Suprapubic skin (tissue), 4 donors: ENCODE data around the gene ABHD16B. TPM values are rescaled to one million over a fixed set of nuclear protein-coding genes. Genes with fewer than 3 reads are reported as not detected.

Experiments
- DNase-seq, 2 donors: peaks; one replicate each; pipeline ENCODE4 v3.0.0-alpha.2; 2019; ENCODE audit warnings: low spot score in 2 of 2
- H3K27ac ChIP-seq: fragments of 200-600 bp; sonication (generic); one replicate; pipeline ENCODE4 v1.5.1; 2019
- H3K27me3 ChIP-seq: fragments of 200-600 bp; sonication (generic); one replicate; pipeline ENCODE4 v1.5.1; 2019
- H3K36me3 ChIP-seq: fragments of 200-600 bp; sonication (generic); one replicate; pipeline ENCODE4 v1.5.1; 2019
- H3K4me1 ChIP-seq: fragments of 200-600 bp; sonication (generic); one replicate; pipeline ENCODE4 v1.5.1; 2019
- H3K4me3 ChIP-seq: fragments of 200-600 bp; sonication (generic); one replicate; pipeline ENCODE4 v1.5.1; 2019; ENCODE audit warnings: mild to moderate bottlenecking
- H3K9me3 ChIP-seq: fragments of 200-600 bp; sonication (generic); one replicate; pipeline ENCODE4 v1.5.1; 2019
- EP300 ChIP-seq: sonication (generic); formaldehyde crosslinking; IDR thresholded peaks from one replicate; pipeline ENCODE4 v1.6.1; 2017; ENCODE audit warnings: antibody characterized with exemption
- POLR2A ChIP-seq, 2 donors: fragments of 450-650 bp; IDR thresholded peaks; one replicate each; pipeline ENCODE4 v1.6.1; 2017; ENCODE audit warnings: antibody characterized with exemption in 2 of 2, mild to moderate bottlenecking in 2 of 2, moderate library complexity in 2 of 2
- POLR2AphosphoS5 ChIP-seq, 3 donors: sonication (generic); formaldehyde crosslinking; IDR thresholded peaks; one replicate each; pipeline ENCODE4 v1.6.1; 2017; ENCODE audit warnings: antibody characterized with exemption in 3 of 3
- WGBS: methylation state at CpG from one replicate; pipeline ENCODE4 v1.1.5; 2018; 5-methylcytosine and 5-hydroxymethylcytosine counted together
- total RNA-seq, 4 donors: library from RNA; depleted of rRNA; stranded (reverse); fragments of >200 nt; gene quantifications; one replicate each; pipeline ENCODE4 v1.1.0, GENCODE V29; 2016
- TF ChIP-seq, protein P1 (sequence below), 2 donors: fragments of 200-600 bp in 1 of 2; fragments of 450-650 bp in 1 of 2; sonication (generic) in 1 of 2; IDR thresholded peaks; one replicate each; pipeline ENCODE4 v1.5.1; 2016 to 2019; ENCODE audit warnings: antibody characterized with exemption in 2 of 2, mild to moderate bottlenecking in 1 of 2, moderate library complexity in 1 of 2

The ABHD16B gene
- total RNA-seq, 4 donors from 2014 or later = not detected

DNA sequence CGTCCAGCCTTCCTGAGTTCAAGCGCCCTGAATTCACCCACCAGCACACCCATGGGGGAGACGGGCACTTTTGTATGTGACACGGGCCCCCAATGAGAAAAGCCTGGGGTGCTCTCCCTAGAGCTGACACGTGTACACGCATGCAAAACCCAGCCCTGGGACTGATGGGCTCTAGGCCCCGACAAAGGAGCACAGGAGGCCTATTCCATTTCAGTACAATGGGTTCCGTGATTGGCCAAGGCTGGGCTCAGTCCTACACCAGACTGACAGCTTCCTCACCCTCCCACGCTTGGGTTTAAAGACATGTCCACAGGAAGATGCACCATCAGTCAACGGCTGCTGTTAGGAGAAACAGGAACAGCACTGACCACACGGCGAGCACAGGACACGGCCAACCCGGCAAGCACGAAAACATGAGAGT lies 39.0 kb upstream of the ABHD16B start:
- Histone ChIP-seq H3K4me1 (peaks cover 3% of the 10 kb centered on the region), H3K27me3 (no peaks in the 10 kb centered on the region), H3K27ac (no peak overlapping the region), H3K9me3 (no peaks in the 10 kb centered on the region), H3K36me3 (no peaks in the 10 kb centered on the region), H3K4me3 (no peak overlapping the region)
- TF ChIP-seq POLR2AphosphoS5 (IDR thresholded peaks at IDR 0.05) (no peak), EP300 (no peak), POLR2A (IDR thresholded peaks at IDR 0.05) (no peak)
- TF ChIP-seq, protein P1, sequence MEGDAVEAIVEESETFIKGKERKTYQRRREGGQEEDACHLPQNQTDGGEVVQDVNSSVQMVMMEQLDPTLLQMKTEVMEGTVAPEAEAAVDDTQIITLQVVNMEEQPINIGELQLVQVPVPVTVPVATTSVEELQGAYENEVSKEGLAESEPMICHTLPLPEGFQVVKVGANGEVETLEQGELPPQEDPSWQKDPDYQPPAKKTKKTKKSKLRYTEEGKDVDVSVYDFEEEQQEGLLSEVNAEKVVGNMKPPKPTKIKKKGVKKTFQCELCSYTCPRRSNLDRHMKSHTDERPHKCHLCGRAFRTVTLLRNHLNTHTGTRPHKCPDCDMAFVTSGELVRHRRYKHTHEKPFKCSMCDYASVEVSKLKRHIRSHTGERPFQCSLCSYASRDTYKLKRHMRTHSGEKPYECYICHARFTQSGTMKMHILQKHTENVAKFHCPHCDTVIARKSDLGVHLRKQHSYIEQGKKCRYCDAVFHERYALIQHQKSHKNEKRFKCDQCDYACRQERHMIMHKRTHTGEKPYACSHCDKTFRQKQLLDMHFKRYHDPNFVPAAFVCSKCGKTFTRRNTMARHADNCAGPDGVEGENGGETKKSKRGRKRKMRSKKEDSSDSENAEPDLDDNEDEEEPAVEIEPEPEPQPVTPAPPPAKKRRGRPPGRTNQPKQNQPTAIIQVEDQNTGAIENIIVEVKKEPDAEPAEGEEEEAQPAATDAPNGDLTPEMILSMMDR (IDR thresholded peaks at IDR 0.05) = no peak
- DNase-seq = no peak
- WGBS = 79% methylated on average over 15 of the region's 15 CpGs

DNA sequence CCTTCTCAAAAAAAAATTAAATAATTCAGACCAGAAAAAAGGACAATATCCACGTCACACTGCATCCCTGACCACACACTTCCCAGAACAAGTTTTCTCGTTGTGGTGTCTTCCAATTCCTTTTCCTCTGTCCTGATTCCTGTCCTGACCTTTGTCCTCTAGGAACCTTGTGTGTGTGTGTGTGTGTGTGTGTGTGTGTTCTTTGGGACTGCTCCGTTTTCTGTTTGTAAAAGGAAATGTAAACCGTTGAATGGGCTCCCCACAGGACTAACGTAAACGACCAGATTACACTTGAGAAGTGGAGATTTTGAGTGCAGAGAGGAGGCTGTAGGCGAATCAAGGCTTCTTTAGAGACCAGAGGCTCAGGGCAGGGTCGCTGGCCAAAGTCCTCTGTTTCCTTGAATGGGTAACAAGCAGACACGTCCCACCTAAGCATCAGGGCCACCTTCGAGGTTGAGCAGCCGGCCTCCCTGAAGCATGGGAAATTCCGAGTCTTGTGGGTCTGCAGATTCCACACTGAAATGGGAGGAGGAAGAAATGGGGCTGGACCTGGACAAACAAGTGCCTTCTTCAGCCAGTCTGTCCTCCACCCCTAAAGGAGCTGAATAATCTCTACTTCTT lies 37.5 kb upstream of the ABHD16B start:
- Histone ChIP-seq H3K9me3 (no peaks in the 10 kb centered on the region), H3K4me3 (no peak overlapping the region), H3K27me3 (no peaks in the 10 kb centered on the region), H3K27ac (no peak overlapping the region), H3K36me3 (no peaks in the 10 kb centered on the region), H3K4me1 (peaks cover 3% of the 10 kb centered on the region)
- WGBS = 81% methylated on average over 12 of the region's 12 CpGs
- no peak for DNase-seq
- no peak for TF ChIP-seq POLR2A (IDR thresholded peaks at IDR 0.05)
- TF ChIP-seq EP300 = no peak
- no peak for TF ChIP-seq POLR2AphosphoS5 (IDR thresholded peaks at IDR 0.05)
- TF ChIP-seq, protein P1 (IDR thresholded peaks at IDR 0.05) = no peak

DNA sequence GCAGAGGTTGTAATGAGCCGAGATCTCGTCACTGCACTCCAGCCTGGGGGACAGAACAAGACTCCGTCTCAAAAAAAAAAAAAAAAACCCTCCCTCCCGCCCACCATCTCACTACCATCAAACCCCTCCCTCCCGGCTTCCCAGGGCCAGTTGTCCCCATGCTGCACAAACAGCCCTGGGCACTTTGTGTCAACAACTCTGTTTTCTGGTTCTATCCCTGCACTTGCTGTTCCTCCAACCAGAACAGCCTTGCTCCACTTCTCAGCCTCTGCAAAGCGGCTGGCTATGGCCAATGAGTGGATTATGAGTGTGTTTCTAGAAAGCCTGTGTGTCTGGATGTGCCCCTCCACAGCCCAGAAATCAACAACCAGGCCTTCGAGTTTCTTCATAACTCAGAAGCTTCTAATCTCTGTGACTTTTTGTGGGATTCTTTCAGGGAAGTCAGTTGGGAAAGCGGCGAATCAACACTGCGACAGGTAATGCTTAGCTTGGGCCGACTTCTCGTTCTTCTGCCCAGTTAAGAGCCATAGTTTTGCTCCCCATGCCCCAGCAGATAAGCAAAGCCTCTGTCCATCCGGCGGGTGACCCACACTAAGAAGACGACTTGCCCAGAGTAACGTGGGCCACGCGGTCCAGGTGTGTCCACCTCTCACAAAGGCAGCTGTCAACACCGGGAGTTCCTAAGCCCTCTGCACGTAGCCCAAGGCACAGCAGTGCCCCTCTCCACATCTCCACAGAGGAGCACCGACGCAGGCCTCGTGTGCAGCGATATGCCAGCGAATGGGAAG lies 35.8 kb upstream of the ABHD16B start:
- H3K36me3 ChIP-seq = no peaks in the 10 kb centered on the region
- peaks cover 13% of the 10 kb centered on the region for H3K4me1 ChIP-seq
- TF ChIP-seq, protein P1 (IDR thresholded peaks at IDR 0.05) = no peak
- TF ChIP-seq POLR2A (IDR thresholded peaks at IDR 0.05) = no peak
- TF ChIP-seq EP300 = no peak
- TF ChIP-seq POLR2AphosphoS5 (IDR thresholded peaks at IDR 0.05) = no peak
- H3K27ac ChIP-seq = no peak overlapping the region
- H3K27me3 ChIP-seq = no peaks in the 10 kb centered on the region
- no peak for DNase-seq
- 88% methylated on average over 25 of the region's 25 CpGs for WGBS
- no peak overlapping the region for H3K4me3 ChIP-seq
- H3K9me3 ChIP-seq = no peaks in the 10 kb centered on the region

DNA sequence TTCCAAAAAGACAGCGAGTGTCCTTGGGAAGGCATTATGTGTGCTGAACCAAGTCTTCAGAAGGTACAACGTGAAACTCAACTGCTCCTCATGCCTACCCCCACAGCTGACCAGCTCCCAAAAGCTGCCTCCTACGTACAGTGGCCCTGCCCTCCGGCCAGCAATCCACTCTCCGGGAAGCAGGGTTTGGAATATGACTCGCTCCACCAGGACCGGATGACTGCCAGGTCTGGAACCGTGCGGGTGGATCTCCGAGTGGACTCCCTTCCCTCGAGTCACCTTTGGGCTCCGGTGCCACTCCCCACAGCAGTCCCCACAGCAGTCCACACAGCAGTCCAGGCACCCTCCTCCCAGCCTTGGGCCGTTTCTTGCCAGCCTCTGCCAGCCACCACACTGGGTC lies 34.5 kb upstream of the ABHD16B start:
- no peak overlapping the region for H3K4me3 ChIP-seq
- TF ChIP-seq POLR2A (IDR thresholded peaks at IDR 0.05) = no peak
- TF ChIP-seq, protein P1 (IDR thresholded peaks at IDR 0.05) = no peak
- TF ChIP-seq EP300 = no peak
- no peak for TF ChIP-seq POLR2AphosphoS5 (IDR thresholded peaks at IDR 0.05)
- H3K9me3 ChIP-seq = no peaks in the 10 kb centered on the region
- H3K27me3 ChIP-seq = no peaks in the 10 kb centered on the region
- no peak for DNase-seq
- H3K36me3 ChIP-seq = no peaks in the 10 kb centered on the region
- WGBS = 81% methylated on average over 10 of the region's 13 CpGs
- H3K4me1 ChIP-seq = peaks cover 18% of the 10 kb centered on the region
- H3K27ac ChIP-seq = no peak overlapping the region

DNA sequence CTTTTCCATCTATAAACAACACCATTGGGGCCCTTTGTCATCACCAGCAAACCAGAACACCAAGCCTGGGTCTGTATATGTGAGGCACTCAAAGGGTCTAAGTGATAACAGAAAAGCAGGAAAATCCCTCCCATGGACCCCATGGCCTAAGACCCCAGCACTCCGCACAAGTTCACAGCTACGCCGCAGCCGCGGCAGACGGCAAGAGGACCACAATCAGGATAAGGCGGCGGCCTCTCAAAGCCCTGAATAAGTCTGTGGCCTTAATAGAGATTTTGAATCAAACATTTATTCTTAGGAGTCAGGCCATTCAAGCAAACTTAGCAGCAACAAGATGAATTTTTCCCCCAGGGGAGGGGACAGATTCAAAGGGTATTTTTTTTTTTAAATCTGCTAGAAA lies 33.2 kb upstream of the ABHD16B start:
- Histone ChIP-seq H3K4me3 (no peak overlapping the region), H3K27me3 (no peaks in the 10 kb centered on the region)
- 96% methylated on average over 8 of the region's 8 CpGs for WGBS

More for the DNA sequence above, 33.2 kb upstream of the ABHD16B start:
- TF ChIP-seq EP300 = no peak
- TF ChIP-seq, protein P1 (IDR thresholded peaks at IDR 0.05) = no peak
- no peak for TF ChIP-seq POLR2A (IDR thresholded peaks at IDR 0.05)
- no peak for TF ChIP-seq POLR2AphosphoS5 (IDR thresholded peaks at IDR 0.05)
- Histone ChIP-seq H3K4me1 (peaks cover 29% of the 10 kb centered on the region), H3K9me3 (no peaks in the 10 kb centered on the region), H3K27ac (no peak overlapping the region), H3K36me3 (no peaks in the 10 kb centered on the region)
- DNase-seq = no peak
